SK-N-SH treated with all-trans-retinoic acid at 6 μM for 48 hours (cell line): Measurements from ENCODE around the gene POU6F2.

Experiments used
- ATAC-seq: fragments of 200-7000 bp; cut with Tn5 transposase; 3 replicates; pipeline ENCODE4 v1.9.1; 2020; ENCODE audit warnings: mild to moderate bottlenecking, moderate library complexity
- ARNTL ChIP-seq: fragments of 450-650 bp; formaldehyde crosslinking; IDR thresholded peaks from 2 replicates; pipeline ENCODE4 v1.5.0; 2020; ENCODE audit warnings: low read depth, mild to moderate bottlenecking, moderate library complexity, borderline replicate concordance
- CSDC2 ChIP-seq: fragments of 250-450 bp; sonication (Bioruptor Pico); IDR thresholded peaks from 2 replicates; pipeline ENCODE4 v1.5.0; 2020; ENCODE audit warnings: mild to moderate bottlenecking, moderate library complexity
- ESRRG ChIP-seq: fragments of 250-450 bp; sonication (Bioruptor Pico); IDR thresholded peaks from 2 replicates; pipeline ENCODE4 v1.6.1; 2021; ENCODE audit warnings: mild to moderate bottlenecking
- ISL1 ChIP-seq: fragments of 250-450 bp; sonication (Bioruptor Pico); IDR thresholded peaks from 2 replicates; pipeline ENCODE4 v2.1.2; 2022; ENCODE audit warnings: mild to moderate bottlenecking, moderate library complexity
- OSR1 ChIP-seq: fragments of 250-450 bp; sonication (Bioruptor Pico); IDR thresholded peaks from 2 replicates; pipeline ENCODE4 v1.8.0; 2022; ENCODE audit warnings: moderate library complexity, mild to moderate bottlenecking, inconsistent platforms
- PPARA ChIP-seq: fragments of 250-450 bp; sonication (Bioruptor Pico); IDR thresholded peaks from 2 replicates; pipeline ENCODE4 v1.5.0; 2020; ENCODE audit warnings: mild to moderate bottlenecking, borderline replicate concordance
- RARB ChIP-seq: fragments of 250-450 bp; sonication (Bioruptor Pico); IDR thresholded peaks from 2 replicates; pipeline ENCODE4 v1.8.0; 2021; ENCODE audit warnings: mild to moderate bottlenecking, moderate library complexity
- ZC3H10 ChIP-seq: fragments of 250-450 bp; sonication (Bioruptor Pico); IDR thresholded peaks from 2 replicates; pipeline ENCODE4 v1.5.1; 2021; ENCODE audit warnings: mild to moderate bottlenecking, moderate library complexity
- ZFP30 ChIP-seq: fragments of 450-650 bp; formaldehyde crosslinking; IDR thresholded peaks from 2 replicates; pipeline ENCODE4 v1.5.0; 2022; ENCODE audit warnings: mild to moderate bottlenecking, moderate library complexity
- ZNF565 ChIP-seq: fragments of 450-650 bp; formaldehyde crosslinking; conservative IDR thresholded peaks from 2 replicates; pipeline ENCODE4 v1.5.0; 2020; ENCODE audit warnings: low read depth, mild to moderate bottlenecking, moderate library complexity
- ZNF70 ChIP-seq: fragments of 450-650 bp; formaldehyde crosslinking; IDR thresholded peaks from 2 replicates; pipeline ENCODE4 v1.5.0; 2020; ENCODE audit warnings: mild to moderate bottlenecking, moderate library complexity
- TF ChIP-seq, protein P1 (sequence below): fragments of 250-450 bp; sonication (Bioruptor Pico); IDR thresholded peaks from 2 replicates; pipeline ENCODE4 v1.5.1; 2020; ENCODE audit warnings: low read depth, mild to moderate bottlenecking, moderate library complexity
- TF ChIP-seq, protein P2 (sequence below): fragments of 250-450 bp; sonication (Bioruptor Pico); IDR thresholded peaks from 2 replicates; pipeline ENCODE4 v1.5.1; 2021; ENCODE audit warnings: mild to moderate bottlenecking, moderate library complexity
- TF ChIP-seq, protein P3 (sequence below): fragments of 250-450 bp; sonication (Bioruptor Pico); IDR thresholded peaks from 2 replicates; pipeline ENCODE4 v1.8.0; 2021; ENCODE audit warnings: low read depth, mild to moderate bottlenecking, moderate library complexity, borderline replicate concordance
- TF ChIP-seq, protein P4 (sequence below): fragments of 250-450 bp; sonication (Bioruptor Pico); IDR thresholded peaks from 2 replicates; pipeline ENCODE4 v1.5.0; 2020; ENCODE audit warnings: mild to moderate bottlenecking, moderate library complexity
- TF ChIP-seq, protein P5 (sequence below): fragments of 250-450 bp; sonication (Bioruptor Pico); IDR thresholded peaks from 2 replicates; pipeline ENCODE4 v1.8.0; 2020; ENCODE audit warnings: mild to moderate bottlenecking, moderate library complexity, borderline replicate concordance

POU6F2 gene

DNA sequence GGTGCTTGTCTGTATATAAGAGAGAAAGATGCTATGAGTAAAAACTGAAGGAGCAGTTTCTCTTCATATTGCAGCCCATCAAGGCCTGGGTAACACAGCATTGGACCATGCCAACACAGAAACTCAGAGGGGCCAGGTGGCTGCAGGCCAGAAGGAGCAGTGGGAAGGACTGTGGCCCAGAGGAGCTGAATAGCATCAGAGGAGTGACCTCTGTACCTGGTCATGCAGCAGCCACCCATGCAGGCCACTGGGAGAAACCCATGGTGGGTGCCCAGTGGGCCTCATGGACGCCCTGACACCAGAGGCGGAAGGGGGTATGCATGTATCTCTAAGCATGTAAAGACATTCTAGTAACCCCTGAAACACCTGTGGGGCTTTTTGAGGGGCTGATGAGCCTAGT, 512.6 kb downstream of the POU6F2 start:
- no peak for ATAC-seq
- TF ChIP-seq ARNTL (CRISPR knock-in tag), result no peak
- TF ChIP-seq, protein P1, sequence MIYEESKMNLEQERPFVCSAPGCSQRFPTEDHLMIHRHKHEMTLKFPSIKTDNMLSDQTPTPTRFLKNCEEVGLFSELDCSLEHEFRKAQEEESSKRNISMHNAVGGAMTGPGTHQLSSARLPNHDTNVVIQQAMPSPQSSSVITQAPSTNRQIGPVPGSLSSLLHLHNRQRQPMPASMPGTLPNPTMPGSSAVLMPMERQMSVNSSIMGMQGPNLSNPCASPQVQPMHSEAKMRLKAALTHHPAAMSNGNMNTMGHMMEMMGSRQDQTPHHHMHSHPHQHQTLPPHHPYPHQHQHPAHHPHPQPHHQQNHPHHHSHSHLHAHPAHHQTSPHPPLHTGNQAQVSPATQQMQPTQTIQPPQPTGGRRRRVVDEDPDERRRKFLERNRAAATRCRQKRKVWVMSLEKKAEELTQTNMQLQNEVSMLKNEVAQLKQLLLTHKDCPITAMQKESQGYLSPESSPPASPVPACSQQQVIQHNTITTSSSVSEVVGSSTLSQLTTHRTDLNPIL (CRISPR knock-in tag), result no peak
- TF ChIP-seq, protein P2, sequence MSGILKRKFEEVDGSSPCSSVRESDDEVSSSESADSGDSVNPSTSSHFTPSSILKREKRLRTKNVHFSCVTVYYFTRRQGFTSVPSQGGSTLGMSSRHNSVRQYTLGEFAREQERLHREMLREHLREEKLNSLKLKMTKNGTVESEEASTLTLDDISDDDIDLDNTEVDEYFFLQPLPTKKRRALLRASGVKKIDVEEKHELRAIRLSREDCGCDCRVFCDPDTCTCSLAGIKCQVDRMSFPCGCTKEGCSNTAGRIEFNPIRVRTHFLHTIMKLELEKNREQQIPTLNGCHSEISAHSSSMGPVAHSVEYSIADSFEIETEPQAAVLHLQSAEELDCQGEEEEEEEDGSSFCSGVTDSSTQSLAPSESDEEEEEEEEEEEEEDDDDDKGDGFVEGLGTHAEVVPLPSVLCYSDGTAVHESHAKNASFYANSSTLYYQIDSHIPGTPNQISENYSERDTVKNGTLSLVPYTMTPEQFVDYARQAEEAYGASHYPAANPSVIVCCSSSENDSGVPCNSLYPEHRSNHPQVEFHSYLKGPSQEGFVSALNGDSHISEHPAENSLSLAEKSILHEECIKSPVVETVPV (CRISPR knock-in tag), result no peak

DNA sequence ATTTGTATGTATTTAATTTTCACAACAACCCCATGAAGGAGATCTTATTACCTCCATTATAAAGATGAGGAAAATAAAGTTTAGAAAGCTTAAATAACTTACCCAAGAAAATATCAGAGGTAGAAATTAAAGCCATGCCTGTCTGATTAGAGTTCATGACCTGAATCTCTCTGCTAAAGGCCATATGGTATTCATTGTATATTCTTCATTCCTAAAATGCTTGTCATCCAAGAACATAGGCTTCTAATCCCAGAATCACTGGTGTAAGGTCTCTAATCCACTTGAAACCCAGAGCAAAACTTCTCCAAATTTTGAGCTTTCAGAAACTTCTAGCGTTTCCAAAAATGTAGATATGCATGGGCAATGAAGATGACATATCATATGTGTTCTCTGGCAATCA, 516.2 kb downstream of the POU6F2 start:
- peak; percentile 93 for ATAC-seq
- TF ChIP-seq ISL1 (CRISPR knock-in tag) (no peak), ZC3H10 (CRISPR knock-in tag) (no peak), RARB (CRISPR knock-in tag) (no peak), ARNTL (CRISPR knock-in tag) (no peak), ZNF70 (CRISPR knock-in tag) (no peak), ESRRG (CRISPR knock-in tag) (no peak)
- TF ChIP-seq, protein P3, sequence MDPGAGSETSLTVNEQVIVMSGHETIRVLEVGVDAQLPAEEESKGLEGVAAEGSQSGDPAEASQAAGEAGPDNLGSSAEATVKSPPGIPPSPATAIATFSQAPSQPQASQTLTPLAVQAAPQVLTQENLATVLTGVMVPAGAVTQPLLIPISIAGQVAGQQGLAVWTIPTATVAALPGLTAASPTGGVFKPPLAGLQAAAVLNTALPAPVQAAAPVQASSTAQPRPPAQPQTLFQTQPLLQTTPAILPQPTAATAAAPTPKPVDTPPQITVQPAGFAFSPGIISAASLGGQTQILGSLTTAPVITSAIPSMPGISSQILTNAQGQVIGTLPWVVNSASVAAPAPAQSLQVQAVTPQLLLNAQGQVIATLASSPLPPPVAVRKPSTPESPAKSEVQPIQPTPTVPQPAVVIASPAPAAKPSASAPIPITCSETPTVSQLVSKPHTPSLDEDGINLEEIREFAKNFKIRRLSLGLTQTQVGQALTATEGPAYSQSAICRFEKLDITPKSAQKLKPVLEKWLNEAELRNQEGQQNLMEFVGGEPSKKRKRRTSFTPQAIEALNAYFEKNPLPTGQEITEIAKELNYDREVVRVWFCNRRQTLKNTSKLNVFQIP (CRISPR knock-in tag), result no peak
- TF ChIP-seq, protein P1 (CRISPR knock-in tag), result no peak

DNA sequence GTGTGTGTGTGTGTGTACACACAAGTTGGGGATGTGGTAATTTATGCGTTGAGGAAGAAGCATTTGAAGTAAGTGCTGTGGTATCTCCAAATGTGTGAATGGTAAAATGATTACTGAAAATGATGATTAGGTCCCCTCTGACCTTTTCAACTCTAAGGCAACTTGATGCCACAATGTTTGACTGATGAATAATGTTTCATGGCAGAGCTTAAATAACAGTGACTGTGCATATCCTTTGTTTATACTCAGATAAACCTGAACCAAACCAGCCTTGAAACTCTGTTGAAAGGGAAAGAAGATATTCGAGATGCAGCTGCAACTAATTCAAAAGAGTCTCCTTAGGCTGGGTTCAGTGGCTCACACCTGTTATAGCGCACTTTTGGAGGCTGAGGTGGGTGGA, 523.6 kb downstream of the POU6F2 start:
- TF ChIP-seq, protein P3 (CRISPR knock-in tag), result no peak
- no peak for TF ChIP-seq ZNF565 (CRISPR knock-in tag)
- no peak for TF ChIP-seq OSR1 (CRISPR knock-in tag)
- no peak for TF ChIP-seq CSDC2 (CRISPR knock-in tag)
- TF ChIP-seq ARNTL (CRISPR knock-in tag), result no peak
- TF ChIP-seq ISL1 (CRISPR knock-in tag), result no peak
- no peak for TF ChIP-seq ZFP30 (CRISPR knock-in tag)
- TF ChIP-seq, protein P4, sequence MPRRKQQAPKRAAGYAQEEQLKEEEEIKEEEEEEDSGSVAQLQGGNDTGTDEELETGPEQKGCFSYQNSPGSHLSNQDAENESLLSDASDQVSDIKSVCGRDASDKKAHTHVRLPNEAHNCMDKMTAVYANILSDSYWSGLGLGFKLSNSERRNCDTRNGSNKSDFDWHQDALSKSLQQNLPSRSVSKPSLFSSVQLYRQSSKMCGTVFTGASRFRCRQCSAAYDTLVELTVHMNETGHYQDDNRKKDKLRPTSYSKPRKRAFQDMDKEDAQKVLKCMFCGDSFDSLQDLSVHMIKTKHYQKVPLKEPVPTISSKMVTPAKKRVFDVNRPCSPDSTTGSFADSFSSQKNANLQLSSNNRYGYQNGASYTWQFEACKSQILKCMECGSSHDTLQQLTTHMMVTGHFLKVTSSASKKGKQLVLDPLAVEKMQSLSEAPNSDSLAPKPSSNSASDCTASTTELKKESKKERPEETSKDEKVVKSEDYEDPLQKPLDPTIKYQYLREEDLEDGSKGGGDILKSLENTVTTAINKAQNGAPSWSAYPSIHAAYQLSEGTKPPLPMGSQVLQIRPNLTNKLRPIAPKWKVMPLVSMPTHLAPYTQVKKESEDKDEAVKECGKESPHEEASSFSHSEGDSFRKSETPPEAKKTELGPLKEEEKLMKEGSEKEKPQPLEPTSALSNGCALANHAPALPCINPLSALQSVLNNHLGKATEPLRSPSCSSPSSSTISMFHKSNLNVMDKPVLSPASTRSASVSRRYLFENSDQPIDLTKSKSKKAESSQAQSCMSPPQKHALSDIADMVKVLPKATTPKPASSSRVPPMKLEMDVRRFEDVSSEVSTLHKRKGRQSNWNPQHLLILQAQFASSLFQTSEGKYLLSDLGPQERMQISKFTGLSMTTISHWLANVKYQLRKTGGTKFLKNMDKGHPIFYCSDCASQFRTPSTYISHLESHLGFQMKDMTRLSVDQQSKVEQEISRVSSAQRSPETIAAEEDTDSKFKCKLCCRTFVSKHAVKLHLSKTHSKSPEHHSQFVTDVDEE (CRISPR knock-in tag), result no peak
- TF ChIP-seq PPARA, result no peak
- TF ChIP-seq, protein P5, sequence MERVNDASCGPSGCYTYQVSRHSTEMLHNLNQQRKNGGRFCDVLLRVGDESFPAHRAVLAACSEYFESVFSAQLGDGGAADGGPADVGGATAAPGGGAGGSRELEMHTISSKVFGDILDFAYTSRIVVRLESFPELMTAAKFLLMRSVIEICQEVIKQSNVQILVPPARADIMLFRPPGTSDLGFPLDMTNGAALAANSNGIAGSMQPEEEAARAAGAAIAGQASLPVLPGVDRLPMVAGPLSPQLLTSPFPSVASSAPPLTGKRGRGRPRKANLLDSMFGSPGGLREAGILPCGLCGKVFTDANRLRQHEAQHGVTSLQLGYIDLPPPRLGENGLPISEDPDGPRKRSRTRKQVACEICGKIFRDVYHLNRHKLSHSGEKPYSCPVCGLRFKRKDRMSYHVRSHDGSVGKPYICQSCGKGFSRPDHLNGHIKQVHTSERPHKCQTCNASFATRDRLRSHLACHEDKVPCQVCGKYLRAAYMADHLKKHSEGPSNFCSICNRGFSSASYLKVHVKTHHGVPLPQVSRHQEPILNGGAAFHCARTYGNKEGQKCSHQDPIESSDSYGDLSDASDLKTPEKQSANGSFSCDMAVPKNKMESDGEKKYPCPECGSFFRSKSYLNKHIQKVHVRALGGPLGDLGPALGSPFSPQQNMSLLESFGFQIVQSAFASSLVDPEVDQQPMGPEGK (CRISPR knock-in tag), result no peak
- TF ChIP-seq, all 23 proteins: peak for 0
- no peak for ATAC-seq
